DMS 273 (cell line): ENCODE results near the gene VPS13D.
A peak's percentile ranks its signal among the peaks of the same experiment; 100 is the strongest.

Experiments used
- DNase-seq: peaks from one replicate; lab custom pipeline; 2025; ENCODE audit not compliant: unreplicated experiment; lab: John Stamatoyannopoulos, UW

The VPS13D gene

DNA sequence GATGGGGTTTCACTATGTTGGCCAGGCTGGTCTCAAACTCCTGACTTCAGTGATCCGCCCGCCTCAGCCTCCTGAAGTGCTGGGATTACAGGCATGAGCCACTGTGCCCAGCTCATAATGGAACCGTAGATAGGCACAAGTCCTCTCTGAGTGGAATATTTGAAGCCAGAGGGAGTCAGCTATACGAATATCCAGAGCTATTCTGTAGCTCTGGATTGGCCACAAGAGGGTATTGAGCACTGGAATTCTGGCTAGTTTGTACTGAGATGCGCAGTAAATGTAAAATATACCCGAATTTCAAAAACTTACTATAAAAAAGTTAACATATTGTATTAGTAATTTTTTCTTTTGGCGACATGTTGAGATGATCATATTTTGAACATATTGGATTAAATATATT, 851 bp upstream of the VPS13D start:
- DNase-seq = no peak

DNA sequence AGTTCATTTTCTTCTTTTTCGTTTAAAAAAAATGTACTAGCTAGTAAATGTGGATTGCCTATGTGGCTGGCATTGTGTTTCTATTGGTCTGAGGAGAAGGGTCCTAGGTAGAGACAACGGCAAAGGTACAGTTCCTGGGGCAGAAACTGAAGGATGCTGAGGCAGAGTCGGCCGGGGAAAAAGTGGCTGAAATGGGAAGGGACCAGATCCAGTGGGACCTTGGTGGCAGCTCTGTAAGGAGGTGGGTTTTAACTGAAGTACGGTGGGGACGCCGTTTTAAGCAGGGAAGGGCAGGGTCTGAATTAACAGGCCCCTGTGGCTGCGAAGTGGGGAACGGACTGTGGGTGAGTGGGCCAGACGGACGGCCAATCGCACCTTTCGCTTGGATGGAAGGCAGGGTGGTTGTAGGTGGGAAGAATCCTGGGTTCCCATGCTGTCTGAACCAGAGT, 420 bp upstream of the VPS13D start:
- no peak for DNase-seq

DNA sequence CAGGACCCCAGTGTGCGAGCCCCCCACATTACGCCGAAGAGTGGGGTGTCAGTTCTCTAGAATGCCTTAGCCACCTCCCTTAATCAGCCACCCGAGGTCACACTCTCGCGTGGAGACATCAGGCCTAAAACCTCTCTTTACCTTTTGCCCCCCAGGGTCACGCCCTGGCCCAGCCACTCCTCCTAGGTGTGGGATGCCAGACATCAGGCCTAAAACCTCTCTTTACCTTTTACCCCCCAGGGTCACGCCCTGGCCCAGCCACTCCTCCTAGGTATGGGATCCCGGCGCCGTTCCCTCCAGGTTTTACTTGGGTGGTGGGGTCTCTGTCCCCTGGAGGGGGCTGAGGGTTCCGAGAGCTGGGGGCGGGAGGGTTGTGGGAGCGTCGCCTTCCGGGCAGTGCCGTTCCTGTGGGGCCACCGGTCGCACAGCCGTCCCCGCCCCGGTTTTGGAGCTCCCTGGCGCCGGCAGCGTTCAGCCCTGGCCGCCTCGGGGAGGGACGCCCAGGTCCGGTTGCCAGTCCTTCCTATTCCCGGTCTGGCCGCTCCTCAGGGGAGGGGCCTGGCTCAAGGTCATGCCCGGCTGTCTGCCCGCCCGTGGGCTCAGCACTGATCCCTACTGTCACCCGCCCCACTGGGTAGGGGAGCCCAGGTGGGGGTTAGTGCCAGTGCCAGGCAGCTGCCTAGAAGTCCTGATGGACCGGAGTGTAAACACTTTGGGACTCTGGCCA, 882 bp downstream of the VPS13D start:
- peak; percentile 39 for DNase-seq

DNA sequence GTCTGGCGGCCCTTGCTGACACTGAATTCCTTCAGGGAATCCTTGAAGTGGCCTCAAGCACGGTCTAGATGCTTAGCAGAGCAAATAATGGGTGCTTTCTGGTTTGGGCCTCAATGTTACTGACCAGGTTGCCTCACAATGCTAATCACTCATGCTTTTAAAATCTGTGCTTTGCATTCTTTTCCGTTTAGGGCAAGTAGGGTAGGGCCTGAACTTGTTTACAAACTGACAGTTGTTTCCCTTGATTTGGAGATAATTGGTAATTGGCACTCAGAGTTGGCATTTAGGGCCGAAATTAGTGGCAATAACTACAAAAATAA, 1.4 kb downstream of the VPS13D start:
- no peak for DNase-seq

DNA sequence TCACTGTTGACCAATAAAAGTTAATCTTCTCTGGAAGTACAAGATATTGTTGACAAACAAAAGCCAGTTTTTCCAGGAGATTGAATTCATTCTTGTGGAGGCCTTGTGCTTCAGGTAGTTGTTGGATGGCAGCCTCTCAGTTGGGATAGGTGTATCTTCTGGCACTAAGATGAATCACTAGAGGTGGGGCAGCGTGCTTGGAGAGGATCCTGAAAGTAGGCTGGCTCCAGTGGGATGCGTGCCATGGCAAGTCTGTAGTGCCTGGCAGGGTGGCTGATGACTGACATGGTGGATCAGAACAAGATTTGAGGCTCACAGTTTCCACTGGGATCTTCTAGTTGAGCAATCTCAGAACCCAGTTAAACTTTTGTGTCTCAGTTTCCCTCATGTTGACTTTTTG, 2.4 kb downstream of the VPS13D start:
- peak; percentile 11 for DNase-seq

DNA sequence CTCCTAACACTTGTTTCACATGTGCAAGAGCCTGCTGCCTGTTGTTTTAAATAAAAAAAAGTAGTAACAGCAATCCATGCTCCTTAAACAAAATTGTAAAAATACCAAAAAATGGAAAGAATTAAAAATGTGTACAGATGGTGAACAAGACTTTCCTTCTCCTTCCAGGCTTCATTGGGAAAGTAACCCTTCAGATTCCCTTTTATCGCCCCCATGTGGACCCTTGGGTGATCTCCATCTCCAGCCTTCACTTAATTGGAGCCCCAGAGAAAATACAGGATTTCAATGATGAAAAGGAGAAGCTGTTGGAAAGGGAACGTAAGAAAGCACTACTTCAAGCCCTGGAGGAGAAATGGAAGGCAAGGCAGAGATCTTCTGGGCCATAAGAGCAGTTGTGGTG, 14.2 kb downstream of the VPS13D start:
- DNase-seq = peak; percentile 44

DNA sequence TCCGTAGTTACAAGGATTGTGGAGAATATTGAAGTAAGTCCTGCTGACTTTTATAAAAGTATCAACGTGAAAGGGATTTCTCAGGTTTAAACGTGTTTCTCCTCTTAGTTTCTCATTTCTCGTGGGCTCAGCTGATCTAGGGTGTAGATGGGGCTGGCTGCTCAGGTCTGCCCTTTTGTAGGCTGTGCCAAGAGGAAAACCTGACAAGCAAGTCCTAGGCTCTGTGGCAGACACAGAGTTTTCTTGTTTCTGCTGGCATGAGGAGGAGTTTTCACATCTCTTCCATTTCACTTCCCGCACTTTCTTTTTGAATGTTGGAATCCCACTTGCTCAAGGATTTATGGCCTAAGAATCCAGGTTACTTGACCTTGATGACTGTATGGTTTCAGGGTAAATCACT, 14.8 kb downstream of the VPS13D start:
- DNase-seq = no peak

DNA sequence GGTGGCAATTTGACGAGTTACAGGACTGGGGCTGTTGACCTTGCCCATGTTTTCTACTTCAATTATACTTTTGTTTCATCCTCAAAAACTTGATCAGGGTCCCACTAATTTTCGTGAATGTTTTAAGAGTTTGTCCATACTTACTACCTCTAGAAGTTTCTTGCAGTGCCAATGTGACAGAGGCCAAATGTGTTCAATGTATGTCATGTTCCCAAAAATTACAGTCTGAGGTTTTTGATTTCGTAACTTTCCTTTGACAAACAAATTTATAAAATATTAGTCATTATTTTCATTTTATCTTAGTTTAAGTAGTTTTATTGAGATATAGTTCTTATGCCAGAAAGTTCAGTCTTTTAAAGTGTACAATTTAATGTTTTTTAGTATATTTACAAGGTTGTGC, 15.3 kb downstream of the VPS13D start:
- no peak for DNase-seq

DNA sequence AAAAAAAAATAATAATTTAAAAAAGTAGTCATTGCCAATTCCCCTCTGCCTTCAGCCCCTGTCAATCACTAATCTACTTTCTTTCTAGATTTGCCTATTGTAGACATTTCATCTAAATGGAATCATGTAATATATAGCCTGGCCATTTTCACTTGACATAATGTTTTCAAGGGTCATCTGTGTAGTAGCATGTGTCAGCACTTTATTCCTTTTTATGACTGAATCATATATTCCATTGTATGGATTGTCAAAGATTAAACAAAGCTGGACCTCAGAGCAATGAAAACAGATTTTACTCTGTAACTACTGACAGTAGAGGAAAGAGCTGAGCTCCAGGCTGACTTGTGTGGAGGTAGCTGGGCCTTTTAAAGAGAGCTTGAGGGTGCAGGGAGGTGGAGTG, 15.9 kb downstream of the VPS13D start:
- DNase-seq = no peak

DNA sequence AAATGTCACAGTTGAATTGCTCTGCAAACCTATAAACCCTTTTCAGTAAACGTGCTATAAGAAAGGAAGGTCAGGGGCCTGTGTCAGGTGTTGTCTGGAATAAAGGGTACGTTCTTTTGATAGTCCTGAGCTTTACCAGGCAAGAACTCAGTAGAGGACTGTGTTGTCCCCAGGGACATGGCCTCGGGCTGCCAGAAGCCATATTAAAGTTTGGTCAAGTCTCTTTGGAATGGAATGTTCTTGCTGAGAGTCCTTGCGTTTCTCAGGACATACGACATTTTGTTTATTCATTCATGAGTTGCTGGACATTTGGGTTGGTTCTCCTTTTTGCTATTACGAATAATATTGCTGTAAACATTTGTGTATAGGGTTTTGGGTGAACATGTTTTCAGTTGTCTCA, 16.8 kb downstream of the VPS13D start:
- no peak for DNase-seq

DNA sequence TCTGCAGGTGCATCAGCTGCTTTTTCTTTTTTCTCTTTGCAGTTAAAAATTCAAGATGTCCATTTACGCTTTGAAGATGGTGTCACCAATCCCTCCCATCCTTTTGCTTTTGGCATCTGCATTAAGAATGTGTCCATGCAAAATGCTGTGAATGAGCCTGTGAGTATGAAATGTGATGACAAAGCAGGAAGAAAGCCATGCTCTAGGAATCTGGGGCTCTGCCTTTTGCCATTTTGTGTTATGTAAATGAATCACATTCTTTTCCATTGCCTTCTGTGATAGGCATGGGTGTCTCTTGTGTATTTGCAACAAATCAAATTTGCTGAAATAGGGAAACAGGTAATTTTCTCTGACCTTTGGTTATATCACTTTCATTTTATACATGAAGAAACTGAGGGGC, 19.4 kb downstream of the VPS13D start:
- no peak for DNase-seq

DNA sequence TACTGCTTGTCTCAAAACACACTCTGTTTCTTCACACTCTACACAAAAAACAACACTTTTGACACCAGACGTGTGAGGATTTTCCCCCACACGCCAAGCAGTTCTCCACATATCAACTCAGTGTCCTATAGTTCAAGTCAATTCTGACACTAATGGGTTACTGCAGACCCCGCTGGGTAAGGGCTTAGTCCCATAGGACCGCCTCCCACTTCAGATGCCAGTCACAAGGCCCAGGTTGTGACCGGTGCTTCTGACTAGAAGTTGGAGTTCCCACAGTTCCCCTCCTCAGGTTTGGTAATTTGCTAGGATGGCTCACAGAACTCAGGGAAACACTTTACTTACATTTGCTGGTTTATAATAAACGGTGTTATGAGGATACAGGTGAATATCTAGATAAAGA, 19.9 kb downstream of the VPS13D start:
- no peak for DNase-seq

DNA sequence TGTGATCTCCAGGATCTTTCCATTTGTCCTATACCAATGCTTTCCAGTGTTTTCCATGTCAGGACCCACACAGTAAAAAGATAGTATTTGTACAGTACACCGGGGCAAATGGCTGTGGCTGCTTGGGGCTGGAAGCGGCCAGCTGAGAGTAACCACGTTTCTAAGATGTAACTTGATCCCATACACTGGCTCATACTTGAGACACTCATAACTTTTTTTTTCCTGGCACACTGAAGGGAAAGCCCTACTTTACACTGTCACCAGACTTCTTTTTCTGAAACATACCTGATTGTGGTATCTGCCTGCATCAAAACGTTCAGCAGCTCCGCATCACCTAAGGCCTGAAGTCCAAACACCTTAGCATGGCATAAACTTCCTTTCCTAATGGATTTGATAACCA, 21.6 kb downstream of the VPS13D start:
- DNase-seq = no peak

DNA sequence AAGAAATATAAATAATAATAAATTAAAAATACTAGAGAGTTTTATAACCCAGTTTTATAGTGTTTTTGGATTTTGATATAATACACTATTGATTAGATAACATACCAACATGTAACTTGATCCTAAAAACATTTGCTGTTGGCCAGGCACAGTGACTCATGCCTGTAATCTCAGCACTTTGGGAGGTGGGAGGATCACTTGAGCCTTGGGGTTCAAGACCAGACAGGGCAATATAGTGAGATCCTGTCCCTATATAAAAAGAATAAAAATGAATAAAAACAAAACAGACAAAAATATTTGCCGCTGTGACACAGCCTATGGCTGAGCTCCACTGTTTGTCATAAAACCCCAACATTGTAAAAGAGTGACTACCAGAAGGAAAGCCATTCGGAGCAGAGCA, 26.1 kb downstream of the VPS13D start:
- no peak for DNase-seq

DNA sequence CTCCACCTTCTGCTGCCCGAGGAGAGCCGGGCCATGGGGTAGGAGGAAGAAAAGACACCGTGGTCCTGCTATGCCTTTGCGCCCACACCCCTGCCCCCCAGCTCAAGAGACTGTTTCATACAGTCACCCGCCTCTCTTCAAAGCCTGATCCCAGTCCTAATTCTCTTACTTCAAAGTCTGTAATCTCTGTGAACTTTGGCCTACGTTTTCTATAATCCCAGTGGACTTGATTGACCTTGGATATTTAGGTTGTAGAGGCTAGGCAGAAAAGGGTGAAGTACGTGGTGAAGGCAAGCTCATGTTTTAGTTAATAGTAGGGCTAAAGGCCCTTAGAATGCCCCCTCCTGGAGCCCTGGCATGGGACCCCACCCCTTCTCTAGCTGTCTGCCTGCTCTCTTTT, 28.4 kb downstream of the VPS13D start:
- DNase-seq = no peak

DNA sequence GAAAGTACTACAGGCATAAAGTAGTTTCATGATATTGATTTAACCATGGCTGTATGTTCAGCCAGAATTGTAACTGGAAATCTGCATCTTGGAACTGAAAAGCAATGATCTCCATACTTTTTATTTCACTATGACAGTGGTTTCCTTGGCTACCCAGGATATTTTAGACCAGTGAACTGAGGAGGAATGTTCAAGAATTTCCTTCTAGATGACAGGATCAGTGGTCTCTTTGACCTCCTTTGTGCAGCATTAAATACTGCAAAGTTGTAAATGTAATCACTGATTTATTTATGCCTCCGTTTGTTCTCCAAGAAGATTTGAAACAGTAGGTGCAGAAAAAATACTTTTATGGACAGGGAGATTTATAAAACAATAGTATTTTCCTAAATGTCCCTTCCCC, 39.5 kb downstream of the VPS13D start:
- no peak for DNase-seq

DNA sequence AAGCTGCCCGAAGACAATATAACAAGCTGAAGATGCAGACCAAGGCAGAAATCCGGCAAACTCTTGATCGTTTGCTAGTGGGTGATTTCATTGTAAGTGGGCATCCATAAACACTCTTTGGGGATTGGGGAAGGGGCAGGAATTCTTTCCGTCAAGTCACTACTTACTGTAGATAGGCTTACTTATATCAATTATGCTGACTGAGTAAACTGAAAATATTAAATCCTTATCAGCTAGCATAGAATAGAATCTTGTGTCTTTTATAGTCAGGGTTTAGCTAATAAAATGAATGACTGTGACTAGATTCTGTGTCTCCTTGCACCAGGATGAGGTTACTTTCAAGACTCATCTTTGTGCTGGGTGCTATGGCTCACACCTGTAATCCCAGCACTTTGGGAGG, 41.2 kb downstream of the VPS13D start:
- no peak for DNase-seq

DNA sequence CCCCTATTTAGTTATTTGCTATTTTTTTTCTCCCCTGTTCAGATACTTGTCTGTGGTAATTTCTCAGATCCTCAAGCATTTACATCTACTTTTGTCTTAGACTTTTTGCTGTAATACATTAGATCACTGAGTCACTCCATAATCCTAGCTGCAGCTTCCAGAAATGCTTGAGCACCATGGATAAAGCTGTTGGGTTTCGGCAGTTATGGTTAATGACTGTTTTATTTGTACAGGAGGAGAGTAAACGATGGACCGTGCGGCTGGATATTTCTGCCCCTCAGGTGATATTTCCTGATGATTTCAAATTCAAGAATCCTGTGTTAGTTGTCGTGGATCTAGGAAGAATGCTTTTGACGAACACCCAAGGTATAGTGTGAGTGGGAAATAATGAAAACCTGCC, 42.9 kb downstream of the VPS13D start:
- no peak for DNase-seq

DNA sequence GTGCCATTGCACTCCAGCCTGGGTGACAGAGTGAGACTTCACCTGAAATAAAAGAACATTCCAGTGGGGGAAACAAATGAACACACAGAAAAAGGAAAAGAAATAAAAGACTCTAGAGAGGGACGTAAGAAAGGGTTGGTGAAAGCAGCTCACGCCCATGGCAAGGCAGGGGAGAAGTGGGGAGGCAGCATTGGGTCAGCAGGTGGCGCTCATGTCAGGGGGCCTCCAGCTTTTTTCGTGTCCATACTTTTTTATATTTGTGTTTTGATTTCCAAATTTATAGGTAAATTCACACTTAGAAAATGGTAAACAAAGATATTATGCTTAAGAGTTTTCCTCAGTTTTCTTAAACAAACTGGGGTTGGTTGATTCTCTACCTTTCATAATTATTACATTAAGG, 45.5 kb downstream of the VPS13D start:
- DNase-seq = peak; percentile 43

DNA sequence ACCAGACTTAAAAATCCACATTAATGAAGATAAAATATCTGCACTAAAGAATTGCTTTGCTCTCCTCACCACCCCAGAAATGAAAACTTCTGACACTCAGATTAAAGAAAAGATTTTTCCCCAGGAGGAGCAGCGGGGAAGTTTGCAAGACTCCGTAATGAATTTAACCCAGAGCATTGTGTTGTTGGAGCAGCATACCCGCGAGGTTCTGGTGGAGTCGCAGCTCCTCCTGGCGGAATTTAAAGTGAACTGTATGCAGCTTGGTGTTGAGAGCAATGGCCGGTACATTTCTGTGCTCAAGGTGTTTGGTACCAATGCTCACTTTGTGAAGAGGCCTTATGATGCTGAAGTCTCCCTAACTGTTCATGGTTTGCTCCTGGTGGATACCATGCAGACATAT, 46.4 kb downstream of the VPS13D start:
- no peak for DNase-seq

DNA sequence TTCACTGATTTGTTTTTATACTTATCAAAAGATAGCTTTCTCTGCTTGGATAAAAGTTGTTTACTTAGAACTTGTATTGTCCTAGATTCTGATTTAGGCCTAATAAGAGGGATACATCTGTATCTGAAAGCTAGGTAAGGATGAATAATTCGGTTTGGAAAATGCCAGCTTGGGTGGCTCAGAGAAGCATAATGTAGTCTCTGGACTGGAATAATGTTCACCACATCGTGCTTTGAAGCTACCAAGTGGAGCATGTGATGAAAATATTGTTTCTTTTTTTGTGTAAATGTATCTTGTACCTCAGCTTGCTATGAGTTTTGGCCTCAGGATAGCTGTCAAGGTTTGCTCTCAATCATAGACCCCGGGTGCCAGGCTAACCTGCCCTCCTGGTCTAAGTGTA, 49.2 kb downstream of the VPS13D start:
- no peak for DNase-seq

DNA sequence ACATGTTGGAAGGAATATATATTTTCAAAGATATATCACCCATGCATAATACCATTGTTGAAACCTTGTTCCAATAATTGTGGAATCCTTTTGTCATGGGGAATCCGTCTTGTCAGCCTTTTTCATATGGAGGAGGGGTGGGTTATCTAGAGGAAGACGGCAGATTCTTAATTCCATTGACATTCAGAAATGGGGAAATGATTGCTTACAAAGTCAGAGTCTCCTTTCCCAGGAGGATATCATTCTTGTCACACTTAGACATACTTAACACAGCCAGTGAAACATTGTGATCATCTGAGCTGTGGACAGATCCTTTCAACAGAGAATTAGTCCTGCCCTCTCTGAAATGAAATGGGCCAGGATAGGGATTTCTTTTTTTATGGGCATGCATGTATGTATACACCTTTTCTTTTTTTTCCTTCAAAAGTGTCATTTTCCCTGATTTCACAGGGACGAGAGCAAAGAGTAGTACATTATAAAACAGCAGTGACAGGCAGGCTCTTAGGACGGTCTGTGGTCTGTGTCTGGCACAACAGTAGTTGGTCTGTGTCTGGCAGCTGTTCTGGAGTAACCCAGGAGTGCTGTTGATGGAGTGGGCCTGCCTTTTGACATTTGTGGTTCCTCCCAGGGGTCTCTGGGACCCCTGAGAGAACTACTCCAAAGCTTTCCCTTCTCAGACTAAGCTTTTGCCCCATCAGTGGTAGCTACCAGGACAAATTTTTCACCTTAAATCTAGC, 50.1 kb downstream of the VPS13D start:
- DNase-seq = no peak

DNA sequence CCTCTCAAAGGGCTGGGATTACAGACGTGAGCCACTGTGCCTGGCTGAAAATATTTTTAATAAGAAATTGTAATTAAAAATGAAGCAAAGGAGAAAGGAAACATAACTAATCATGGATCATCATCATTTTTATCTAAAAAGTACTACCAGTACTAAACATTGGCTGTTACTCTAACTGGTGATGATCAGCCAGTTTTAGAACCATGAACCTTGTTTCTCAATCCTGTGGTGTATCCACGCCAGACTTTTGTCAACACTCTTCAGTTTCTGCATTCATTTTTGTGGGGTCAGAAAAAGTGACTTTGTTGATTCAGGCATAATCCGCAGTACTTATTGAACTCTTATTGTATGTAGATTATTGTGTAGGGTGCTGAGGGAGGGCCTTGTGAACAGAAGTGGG, 52.3 kb downstream of the VPS13D start:
- DNase-seq = no peak
